Stimulated activated CD4-positive, alpha-beta T cell treated with anti-CD3 and anti-CD28 coated beads, Interleukin-1b, Interleukin-23, amount 100 ng/mL, for 1 hour (primary cell): ENCODE results near the gene KRT37.
"Not testable (repeated sequence)": the region's sequence is repeated elsewhere in the genome, so short reads cannot be mapped to it uniquely, and the experiment has no call there.

Experiments used
- DNase-seq, 2 donors: peaks; one replicate each; pipeline ENCODE4 v3.0.0-alpha.2; 2020; ENCODE audit warnings: low read depth in 2 of 2

KRT37 gene

DNA sequence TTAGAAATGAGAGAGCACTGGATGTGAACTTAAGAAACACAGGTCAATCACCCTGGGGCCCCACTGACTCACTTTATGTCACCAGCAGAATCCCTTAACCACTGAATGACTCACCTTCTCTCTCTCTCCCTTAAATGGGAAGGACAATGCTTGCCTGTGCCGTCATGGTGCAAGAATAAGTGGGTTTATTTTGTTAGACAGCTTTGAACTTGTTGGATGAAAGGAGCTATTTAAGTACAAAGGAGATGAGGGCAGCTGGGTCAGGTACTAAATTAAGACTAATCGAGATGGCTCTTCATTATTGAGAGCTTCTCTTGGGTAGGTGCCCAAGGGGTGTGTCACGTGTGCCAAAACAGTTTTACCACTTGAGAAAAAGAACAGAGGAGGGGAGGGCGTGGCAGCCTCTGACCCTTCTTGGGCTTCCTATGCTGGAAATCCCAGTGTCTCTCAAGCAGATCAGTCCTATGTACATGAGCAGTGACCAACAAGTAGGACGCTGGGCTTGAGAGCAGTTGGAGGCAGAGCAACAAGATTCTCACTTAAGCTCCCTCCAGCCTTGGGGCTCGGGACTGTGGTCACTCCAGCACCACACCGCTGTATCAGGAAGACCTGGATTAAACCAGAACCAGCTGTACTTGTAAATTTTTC, 20.2 kb downstream of the KRT37 start:
- DNase-seq, result peak in 1 of 2 donors; percentile 11

- DNase-seq, result no peak
Measured at GRCh38 chr17:41403404-41404023, 20.9 kb downstream of the KRT37 start.

- no peak for DNase-seq
Measured at GRCh38 chr17:41402161-41402560, 22.2 kb downstream of the KRT37 start.

- DNase-seq, result no peak
Measured at GRCh38 chr17:41396996-41397660, 27.3 kb downstream of the KRT37 start, which contains the start of gene KRT31. KRT31 (minus strand) TSS chr17:41397608; CDS start chr17:41397539, 69 bp downstream.

DNA sequence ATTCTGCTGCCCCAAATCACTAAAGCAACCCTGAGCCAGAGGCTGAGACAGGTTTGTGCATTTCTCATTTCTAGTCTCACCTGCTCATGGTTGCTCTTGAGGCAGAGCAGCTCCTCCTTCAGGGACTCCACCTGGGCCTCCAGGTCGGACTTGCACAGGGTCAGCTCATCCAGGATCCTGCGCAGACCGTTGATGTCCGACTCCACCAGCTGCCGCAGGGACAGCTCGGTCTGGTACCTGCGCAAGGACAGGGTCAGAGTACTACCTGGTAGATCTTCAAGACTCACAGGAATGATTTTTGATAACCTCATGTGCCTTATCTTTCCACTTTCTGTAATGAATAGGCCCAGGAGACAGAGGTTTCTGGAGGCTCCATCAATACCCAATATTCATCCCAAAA, 28.0 kb downstream of the KRT37 start:
- no peak for DNase-seq

GRCh38 chr17:41395611-41396010, 28.8 kb downstream of the KRT37 start:
- DNase-seq, result no peak

DNA sequence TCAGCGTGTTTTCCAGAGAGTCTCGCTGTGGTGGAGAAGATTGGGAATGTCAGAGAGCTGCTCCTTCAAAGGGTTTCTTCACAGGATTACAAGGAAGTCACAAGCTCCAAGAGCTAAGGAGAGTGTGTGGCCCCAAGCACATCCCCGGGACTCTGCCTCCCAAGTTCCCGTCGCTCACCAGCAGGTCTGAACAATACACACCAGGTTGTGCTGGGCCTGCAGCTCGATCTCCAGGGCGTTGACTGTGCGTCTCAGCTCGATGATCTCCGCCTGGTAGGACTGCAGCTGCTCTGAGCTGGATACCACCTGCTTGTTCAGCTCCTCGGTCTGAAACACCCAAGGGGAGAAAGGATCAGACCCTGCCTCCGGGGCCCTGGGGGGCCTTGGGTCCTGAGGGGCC, 29.3 kb downstream of the KRT37 start:
- DNase-seq, result not testable (repeated sequence)

- no peak for DNase-seq
Measured at GRCh38 chr17:41394254-41394996, 30.0 kb downstream of the KRT37 start.

- no peak for DNase-seq
Measured at GRCh38 chr17:41393826-41394225, 30.6 kb downstream of the KRT37 start.

GRCh38 chr17:41393294-41393693, 31.1 kb downstream of the KRT37 start:
- DNase-seq, result no peak

DNA sequence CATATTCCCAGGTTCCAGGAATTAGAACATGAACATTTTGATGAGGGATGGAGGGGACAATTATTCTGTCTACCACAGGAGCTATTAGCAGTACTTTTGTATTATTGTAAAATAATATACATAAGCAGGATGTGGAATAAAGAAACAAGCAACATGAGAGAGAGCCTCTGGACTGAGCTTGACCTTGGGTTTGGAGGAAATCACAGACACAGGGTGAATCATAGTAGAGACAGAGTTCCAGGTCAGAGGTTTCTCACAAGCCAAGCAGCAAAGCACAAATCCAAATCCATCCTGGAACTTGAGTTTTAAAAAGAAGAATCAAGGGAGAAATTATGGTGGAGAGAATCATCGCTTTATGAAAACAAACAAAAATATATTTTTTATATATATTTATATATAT, 32.1 kb downstream of the KRT37 start:
- no peak for DNase-seq

GRCh38 chr17:41391535-41391934, 32.9 kb downstream of the KRT37 start:
- DNase-seq, result no peak

DNA sequence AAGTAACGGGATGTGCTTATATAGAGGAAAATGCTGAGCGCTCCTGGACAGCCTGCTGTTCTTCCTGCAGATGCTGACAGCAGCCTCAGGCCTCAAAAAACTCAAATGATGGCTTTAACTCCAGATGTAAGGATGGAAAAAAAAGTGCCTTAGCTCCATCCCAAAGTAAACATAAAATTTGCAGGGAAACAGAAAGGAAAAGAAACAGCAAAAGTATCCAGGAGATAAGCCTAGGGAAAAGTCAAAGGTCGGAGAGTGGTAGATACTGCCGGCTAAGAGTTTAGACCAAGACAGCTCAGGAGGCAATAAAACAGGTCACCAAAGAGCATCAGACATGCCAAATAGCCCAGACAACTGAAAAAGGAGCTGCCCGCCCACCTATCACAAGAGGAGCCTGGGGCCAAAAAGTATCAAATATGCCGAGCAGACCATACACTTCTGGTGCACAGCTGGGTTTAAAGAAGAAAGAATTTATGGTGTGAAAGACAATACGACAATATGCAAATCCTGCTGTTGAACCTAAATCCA, 33.9 kb downstream of the KRT37 start:
- DNase-seq, result no peak

DNA sequence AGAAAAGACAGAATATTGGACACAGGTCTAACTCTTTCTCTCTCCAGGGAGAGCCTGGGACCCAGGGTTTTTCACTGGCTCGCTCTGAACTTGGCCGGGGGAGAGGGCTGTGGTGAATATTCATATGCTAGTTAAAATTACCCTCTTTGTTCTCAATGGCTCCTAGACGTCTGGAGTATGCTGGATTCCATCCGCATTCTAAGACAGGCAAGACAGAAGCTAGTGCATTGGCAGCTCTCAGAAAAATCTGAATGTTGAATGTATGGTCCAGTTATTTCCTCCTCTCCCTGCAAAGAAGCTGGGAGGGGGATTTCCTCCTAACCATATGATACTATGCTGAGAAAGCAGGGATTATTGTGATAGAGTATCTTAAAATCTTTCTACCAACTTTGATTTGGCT, 36.7 kb downstream of the KRT37 start:
- DNase-seq, result no peak

DNA sequence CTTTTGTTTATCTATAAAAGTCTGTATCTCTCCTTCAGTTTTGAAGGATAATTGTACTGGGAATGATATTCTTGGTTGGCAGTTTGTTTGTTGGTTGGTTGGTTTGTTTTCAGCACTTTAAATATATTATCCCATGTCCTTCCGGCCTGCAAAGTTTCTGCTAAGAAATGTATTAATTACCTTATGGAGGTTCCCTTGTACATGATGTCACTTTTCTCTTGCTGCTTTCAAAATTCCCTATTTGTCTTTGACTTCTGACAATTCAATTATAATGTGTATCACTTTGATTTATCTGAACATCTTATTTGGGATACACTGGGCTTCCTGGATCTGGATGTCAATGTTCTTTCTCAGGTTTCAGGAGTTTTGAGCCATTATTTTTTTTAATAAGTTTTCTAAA, 38.2 kb downstream of the KRT37 start:
- no peak for DNase-seq

DNA sequence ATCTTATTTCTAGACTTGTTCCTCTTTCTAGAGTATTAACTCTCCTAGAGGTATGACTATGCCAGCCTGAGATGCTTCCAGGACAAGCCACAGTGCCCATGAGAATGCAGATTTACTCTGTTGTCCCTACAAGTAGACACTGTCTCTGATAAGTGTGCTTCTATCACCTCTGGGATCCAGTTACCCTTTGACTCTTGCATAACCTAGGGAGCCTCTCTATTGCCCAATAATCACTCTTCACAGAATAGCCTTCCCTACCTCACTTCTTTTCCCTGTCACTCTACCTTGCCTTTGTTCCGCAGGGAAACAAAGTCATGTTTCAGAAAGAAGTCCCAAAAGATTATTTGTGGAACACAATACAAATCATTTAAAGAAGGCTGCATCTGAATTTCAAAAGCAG, 40.7 kb downstream of the KRT37 start:
- DNase-seq, result no peak

- DNase-seq, result no peak
Measured at GRCh38 chr17:41382394-41382793, 42.0 kb downstream of the KRT37 start.

DNA sequence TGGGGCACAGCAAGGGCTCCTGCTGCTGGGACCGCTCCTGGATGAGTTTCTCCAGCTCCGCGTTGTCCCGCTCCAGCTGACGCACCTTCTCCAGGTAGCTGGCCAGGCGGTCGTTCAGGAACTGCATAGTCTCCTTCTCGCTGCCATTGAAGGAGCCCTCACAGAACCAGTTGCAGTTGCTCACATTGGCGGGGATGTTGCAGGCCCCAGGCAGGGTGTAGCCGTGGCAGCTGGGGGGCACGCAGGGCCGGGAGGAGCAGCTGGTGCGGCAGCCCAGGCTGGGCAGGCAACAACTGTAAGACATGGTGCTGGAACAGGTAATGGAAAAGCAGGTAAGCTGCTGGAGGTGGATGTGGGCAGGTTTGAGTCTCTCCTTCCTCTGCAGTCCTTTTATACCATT, 42.4 kb downstream of the KRT37 start, which contains the start of gene KRT34:
Gene KRT34 (minus strand): TSS at position 364 of the 400 bp plus-strand sequence. CDS start 60 bp downstream, at position 304.
- DNase-seq, result not testable (repeated sequence)

GRCh38 chr17:41380091-41380490, 44.3 kb downstream of the KRT37 start:
- DNase-seq, result not testable (repeated sequence)

- no peak for DNase-seq
Measured at GRCh38 chr17:41377546-41377945, 46.8 kb downstream of the KRT37 start.
